ENCODE results near the gene SELENBP1. TPM values are rescaled to one million over a fixed set of nuclear protein-coding genes. Genes with fewer than 3 reads are reported as not detected.

Gene SELENBP1
- total RNA-seq, 1 donor from 2014 or later = 2.3 TPM

- no peak for TF ChIP-seq CTCF (IDR thresholded peaks at IDR 0.05; ENCODE audit: insufficient read depth, low read length, poor library complexity, severe bottlenecking)
- Histone ChIP-seq H3K36me3 (ENCODE audit: control insufficient read depth, insufficient read depth, low read length) (no peaks in the 10 kb centered on the region), H3K27me3 (ENCODE audit: control insufficient read depth, insufficient read depth, low read length) (no peaks in the 10 kb centered on the region), H3K4me3 (ENCODE audit: low read depth, low read length) (no peak overlapping the region)
- DNase-seq (ENCODE audit: low read depth) = no peak
These were observed 2.1 kb downstream of the SELENBP1 start for GRCh38 chr1:151370211-151370911.

GRCh38 chr1:151369621-151370048 is 2.9 kb downstream of the SELENBP1 start:
- DNase-seq (ENCODE audit: low read depth) = no peak
- no peak for TF ChIP-seq CTCF (IDR thresholded peaks at IDR 0.05; ENCODE audit: insufficient read depth, low read length, poor library complexity, severe bottlenecking)
- Histone ChIP-seq H3K4me3 (ENCODE audit: low read depth, low read length) (no peak overlapping the region), H3K27me3 (ENCODE audit: control insufficient read depth, insufficient read depth, low read length) (no peaks in the 10 kb centered on the region), H3K36me3 (ENCODE audit: control insufficient read depth, insufficient read depth, low read length) (no peaks in the 10 kb centered on the region)

DNA sequence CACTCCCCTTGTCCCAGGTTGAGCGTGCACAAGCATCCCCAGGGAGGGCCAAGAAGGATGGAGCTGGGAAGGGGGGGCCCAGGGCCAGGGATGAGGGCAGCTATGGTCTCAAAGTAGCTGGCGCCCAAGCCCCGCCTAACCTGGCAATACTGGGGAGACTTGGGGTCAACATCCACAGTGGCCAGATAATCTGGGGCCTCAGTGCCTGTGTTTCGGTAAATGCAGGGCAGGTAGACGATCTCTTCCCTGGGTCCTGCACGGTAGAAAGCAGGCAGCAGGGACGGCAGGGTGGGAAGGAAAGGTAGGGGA is 3.2 kb downstream of the SELENBP1 start:
- no peak for TF ChIP-seq CTCF (IDR thresholded peaks at IDR 0.05; ENCODE audit: insufficient read depth, low read length, poor library complexity, severe bottlenecking)
- Histone ChIP-seq H3K36me3 (ENCODE audit: control insufficient read depth, insufficient read depth, low read length) (no peaks in the 10 kb centered on the region), H3K4me3 (ENCODE audit: low read depth, low read length) (no peak overlapping the region), H3K27me3 (ENCODE audit: control insufficient read depth, insufficient read depth, low read length) (no peaks in the 10 kb centered on the region)
- DNase-seq (ENCODE audit: low read depth) = no peak

DNA sequence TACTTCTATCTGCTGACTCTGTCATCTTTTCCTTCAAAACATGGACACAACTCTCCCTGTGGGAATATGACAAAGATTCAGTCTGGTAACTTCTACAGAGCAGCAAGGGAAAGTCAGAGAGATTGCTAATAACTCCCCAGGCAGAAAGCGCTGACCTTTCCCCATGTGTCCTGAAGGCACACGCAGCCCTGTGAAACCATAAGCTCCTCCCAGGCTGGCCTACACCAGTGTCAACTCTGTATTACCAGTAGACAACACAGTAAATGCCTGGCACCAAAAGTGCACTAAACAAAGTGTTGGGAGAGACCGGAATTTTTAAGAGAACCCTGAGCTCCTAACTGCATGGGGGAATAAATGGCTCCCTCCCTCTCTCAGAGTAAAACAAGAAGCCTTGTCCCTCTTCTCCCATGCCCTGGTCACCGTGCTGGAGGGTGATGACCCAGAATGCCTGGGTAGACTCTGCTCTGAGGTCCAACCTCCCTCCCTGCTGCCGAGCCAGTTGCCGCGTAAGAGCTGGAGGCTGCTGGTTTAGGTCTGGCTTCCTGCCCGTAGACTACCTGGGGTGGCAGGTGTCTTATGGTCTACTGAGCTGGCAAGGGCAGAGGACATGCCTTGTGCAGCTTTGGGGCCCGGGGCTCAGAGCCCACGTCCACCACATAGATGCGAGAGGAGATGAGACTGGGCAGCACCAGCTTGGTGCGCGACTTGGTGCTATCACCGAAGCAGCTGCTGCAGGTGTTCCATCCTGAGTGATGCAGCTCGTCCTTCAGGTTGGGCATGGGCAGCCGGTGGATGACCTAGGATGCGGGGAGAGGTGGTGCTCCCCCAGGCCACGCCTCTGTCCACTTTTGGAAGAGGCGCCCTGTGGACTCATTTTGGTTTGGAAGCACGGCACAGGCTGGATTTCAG is 3.9 kb downstream of the SELENBP1 start:
- Histone ChIP-seq H3K27me3 (ENCODE audit: control insufficient read depth, insufficient read depth, low read length) (no peaks in the 10 kb centered on the region), H3K36me3 (ENCODE audit: control insufficient read depth, insufficient read depth, low read length) (no peaks in the 10 kb centered on the region), H3K4me3 (ENCODE audit: low read depth, low read length) (no peak overlapping the region)
- TF ChIP-seq CTCF (IDR thresholded peaks at IDR 0.05; ENCODE audit: insufficient read depth, low read length, poor library complexity, severe bottlenecking) = no peak
- no peak for DNase-seq (ENCODE audit: low read depth)

- Histone ChIP-seq H3K27me3 (ENCODE audit: control insufficient read depth, insufficient read depth, low read length) (no peaks in the 10 kb centered on the region), H3K36me3 (ENCODE audit: control insufficient read depth, insufficient read depth, low read length) (no peaks in the 10 kb centered on the region), H3K4me3 (ENCODE audit: low read depth, low read length) (no peak overlapping the region)
- no peak for TF ChIP-seq CTCF (IDR thresholded peaks at IDR 0.05; ENCODE audit: insufficient read depth, low read length, poor library complexity, severe bottlenecking)
- DNase-seq (ENCODE audit: low read depth) = no peak
These were observed 4.7 kb downstream of the SELENBP1 start for GRCh38 chr1:151367658-151368392.

All from kidney epithelial cell (primary cell).